ENCODE results near the gene LASP1.
"Not testable (repeated sequence)": the region's sequence is repeated elsewhere in the genome, so short reads cannot be mapped to it uniquely, and the experiment has no call there.

Gene LASP1

DNA sequence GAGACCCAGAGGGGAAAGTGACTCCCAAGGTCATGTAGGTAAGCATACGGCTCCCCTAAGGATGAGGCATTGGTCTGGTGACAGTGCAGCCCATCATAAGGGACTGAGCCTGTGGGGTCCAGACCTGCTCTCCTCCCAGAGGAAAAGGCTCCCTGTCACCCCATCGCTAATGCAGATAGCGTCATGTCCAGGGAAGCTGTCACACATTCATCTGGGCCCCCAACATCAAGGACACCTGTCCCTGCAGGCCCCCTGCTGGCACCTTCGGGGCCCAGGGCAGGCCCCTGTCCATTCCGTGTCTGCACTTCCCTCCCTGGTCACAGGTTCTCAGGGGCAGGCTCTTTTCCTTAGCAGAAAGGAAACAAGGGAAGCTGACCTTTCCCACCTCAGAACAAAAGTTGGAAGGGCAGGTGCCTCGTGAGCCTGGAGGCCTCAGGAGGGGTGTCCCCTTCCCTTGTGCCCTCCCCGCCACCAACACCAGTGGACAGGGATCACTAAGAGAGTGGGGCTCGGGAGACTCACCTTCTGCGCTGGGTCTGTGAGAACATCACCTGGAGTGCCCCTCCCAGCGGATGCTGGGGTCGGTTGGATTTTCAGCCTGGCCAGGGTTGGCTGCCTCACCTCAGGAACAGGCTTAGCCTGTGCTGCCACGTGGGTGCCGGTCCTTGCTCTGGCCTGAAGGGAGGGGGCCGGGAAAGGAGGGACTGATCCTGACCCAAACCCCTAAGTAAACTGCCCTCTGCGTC, 38.2 kb downstream of the LASP1 start:
- DNase-seq (ENCODE audit: low read depth in 2 of 2): no peak

DNA sequence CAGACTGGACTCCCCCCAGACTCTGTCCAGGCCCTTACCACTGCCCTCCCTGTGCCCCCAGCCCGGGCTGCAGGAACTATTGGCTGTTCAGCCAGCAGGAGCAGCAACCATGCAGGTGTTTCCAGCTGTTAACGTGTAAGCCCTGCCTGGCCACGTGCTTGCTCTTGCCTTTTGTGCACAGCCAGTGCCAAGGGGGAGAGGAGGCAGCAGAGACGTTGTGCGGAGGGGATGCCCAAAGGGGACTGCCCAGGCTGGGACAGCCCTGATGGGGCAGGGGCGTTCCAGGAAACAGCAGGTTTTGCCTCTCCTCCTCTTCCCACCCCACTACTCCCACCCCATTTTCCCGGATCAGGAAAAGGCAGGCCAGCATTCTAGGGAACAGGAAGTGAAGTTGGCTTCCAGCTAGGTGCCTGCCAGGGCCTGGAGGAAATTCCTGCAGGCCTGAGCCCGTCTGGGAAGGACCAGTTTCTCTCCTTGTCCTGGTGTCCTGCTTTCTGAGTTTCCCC, 38.9 kb downstream of the LASP1 start:
- no peak for DNase-seq (ENCODE audit: low read depth in 2 of 2)

DNA sequence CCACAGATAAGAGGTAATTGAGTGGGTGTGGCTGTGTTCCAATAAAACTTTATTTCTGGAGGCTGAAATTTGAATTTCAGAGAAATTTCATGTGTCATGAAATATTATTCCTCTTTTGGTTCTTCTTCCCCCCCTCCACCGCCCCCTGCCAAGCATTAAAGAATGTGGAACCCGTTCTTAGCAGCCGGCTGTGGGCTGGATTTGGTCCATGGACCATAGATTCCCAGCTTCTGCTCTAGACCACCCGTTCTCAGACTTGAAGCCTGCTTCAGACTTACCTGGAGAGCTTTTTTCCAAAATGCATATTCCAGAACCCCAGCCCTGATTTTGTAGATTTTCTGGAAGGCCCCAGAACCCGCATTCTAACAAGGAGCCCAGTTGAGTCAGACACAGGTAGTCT, 40.5 kb downstream of the LASP1 start:
- DNase-seq (ENCODE audit: low read depth in 2 of 2): no peak

DNA sequence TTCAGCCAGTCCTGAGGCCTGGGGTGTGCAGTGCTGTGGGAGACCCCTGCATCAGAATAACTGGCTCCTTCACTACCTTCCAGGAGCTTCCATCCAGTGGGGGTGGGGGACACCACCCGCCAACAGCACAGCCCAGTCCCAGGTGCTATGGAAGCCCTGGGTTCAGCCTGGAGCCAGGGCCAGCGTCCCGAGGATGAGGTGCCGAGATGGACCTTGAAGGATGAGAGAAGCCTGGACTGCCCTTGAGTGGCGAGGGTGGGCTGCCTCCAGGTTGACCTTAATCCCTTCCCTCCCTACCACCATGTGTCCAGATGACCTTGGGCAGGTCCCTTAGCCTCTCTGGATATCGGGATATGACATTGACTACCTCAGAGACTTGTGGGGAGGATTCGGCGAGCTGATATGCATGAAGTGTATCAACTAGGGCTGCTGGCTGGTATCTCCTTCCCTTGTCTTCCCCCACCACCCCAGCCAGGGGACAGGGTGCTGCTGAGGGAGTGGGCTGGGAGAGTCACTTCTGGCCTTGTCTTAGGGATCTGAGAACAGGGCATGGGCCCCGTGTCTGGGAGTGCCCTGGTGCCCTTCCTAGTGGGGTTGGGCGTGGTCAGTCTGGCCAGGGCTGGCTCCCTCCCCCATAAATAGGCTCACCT, 41.3 kb downstream of the LASP1 start:
- no peak for DNase-seq (ENCODE audit: low read depth in 2 of 2)

DNA sequence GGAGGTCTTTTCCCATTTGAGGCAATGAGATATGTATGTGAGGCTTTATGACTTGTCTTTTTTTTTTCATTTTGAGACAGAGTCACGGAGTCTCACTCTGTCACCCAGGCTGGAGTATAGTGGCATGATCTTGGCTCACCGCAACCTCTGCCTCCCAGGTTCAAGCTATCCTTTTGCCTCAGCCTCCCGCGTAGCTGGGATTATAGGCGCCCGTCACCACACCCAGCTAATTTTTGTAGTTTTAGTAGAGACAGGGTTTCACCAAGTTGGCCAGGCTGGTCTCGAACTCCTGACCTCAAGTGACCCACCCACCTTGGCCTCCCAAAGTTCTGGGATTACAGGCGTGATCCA, 41.8 kb downstream of the LASP1 start:
- DNase-seq (ENCODE audit: low read depth in 2 of 2): not testable (repeated sequence)

DNA sequence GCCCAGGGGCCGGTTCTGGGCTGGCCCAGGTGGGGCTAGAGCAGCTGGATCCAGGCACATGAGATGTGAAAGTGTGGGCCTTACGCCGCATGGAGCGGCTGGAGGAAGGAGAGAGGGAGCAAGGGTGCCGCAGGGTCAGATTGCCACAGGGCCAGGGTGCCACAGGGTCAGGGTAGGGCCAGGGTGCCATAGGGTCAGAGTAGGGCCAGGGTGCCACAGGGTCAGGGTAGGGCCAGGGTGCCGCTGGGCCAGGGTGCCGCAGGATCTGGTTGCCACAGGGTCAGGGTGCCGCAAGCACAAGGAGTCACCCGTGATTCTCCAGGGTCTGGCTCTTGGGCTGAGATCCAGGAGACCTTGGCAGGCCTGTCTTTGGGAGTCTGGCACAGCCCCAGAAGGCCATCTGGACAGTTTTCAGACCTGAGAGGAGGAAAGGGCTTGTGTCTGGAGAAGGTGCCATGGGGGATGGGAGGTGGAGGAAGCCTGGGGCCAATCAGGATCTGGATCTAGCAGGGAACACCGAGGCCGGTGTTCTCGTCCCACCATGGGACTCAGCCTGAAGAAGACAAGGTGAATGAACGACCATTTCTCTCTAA, 42.5 kb downstream of the LASP1 start:
- DNase-seq (ENCODE audit: low read depth in 2 of 2): no peak

DNA sequence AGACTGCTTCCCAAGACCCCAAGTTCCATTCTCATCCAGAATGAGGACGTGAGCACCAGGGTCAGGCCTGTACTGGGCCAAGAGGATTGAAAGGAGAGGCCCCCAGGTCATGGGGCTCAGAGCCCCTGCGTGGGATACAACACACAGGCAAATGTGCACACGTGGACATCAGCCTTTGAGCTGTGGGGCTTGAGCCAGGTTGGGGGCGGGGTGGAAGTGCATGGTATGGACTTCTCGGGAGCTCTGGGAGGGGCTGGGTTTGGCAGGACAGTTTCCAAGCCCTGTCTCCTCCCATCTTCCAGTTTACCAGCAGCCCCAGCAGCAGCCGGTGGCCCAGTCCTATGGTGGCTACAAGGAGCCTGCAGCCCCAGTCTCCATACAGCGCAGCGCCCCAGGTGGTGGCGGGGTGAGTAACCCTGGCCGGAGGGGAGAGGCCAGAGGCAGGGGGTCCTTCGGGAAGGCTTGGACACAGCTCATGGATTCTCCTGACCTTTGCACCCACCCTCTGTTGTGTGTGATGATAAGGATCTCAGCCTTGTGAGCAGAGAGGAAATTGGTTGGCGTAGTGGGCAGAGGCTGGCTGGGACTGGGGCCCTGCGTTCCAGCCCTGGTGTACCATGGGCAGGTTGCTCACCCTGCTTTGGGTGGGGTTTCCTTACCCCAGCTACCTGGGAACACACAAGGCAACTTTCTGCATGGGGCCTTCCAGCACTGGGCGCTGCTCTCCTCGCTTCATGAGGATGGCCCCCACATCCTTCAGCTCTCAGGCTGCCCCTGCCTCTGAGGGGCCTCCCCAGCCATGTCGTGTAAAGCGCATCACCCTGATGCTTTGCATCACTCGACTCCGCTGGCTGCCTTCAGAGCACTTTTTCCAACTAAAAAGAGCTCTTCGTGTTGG, 45.1 kb downstream of the LASP1 start:
- DNase-seq (ENCODE audit: low read depth in 2 of 2): no peak

DNA sequence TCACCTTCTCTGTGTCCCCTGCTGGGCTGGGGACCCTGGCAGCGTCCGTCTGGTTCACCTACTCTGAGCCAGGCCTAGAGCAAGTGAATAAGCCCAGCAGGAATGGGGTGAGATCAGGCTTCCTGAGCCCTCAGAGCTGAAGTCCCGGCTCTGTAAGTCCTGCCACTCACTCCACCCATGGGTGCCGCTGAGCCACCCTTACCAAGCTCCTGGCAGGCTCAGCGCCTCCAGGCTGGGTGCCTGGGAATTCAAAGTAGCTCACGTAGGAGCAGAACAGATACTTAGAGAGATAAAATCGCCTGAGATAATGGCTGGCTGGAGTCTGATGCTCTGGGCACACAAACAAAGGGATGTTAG, 45.8 kb downstream of the LASP1 start:
- no peak for DNase-seq (ENCODE audit: low read depth in 2 of 2)

DNA sequence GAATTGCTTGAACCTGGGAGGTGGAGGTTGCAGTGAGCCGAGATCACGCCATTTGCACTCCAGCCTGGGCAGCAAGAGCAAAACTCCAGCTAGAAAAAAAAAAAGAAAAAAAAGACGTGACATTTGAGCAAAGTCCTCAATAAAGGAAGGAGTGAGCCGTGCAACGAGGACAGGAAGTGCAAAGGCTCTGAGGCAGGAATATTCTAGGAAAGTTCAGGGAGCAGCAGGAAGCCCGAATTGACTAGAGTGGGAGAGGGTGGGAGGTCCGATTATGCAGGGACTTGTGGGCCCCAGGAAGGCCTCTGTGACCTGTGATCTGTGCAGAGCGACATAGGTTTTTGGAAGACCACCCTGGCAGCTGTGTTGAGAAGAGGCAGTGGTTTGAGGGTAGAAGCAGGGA, 46.9 kb downstream of the LASP1 start:
- DNase-seq (ENCODE audit: low read depth in 2 of 2): no peak

DNA sequence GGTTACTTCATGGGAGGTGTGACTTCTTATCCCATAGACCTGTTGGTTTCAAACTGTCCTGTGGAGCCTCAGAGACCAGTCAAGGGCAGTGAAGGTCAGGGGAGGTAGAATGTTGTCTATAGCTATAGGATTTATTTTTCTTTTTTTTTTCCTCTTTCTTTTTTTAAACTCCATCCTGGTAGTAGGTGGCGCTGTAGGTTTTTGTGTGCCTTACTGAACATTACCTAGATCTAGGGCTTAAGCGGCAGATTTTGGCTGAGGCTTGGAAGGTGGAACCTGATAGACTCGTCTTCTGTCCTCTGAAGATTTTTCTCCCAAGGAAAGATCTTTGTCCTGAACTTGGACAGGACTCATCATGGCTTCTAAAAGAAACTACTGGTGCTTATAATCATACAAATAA, 47.4 kb downstream of the LASP1 start:
- DNase-seq (ENCODE audit: low read depth in 2 of 2): no peak

DNA sequence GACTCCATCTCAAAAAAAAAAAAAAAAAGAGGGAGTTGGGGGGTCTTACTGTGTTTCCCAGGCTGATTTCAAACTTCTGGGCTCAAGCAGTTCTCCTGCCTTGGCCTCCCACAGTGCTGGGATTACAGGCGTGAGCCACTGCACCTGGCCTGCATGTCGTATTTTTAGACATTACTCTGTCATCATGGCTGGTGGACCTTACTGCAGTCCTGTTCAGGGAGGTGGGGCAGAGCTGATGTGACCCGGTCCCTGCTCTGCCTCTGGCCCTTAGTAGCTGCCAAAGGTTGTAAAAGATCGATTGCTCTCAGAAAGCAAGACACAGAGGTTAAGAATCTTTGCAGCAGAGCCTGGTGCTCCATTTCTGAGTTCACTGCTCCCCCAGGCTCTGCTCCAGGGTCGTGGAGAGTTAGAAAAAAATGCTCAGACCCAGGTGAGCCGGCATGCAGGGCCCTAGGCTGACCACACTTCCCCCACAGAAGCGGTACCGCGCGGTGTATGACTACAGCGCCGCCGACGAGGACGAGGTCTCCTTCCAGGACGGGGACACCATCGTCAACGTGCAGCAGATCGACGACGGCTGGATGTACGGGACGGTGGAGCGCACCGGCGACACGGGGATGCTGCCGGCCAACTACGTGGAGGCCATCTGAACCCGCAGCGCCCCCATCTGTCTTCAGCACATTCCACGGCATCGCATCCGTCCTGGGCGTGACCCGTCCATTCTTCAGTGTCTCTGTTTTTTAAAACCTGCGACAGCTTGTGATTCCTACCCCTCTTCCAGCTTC, 48.5 kb downstream of the LASP1 start:
- DNase-seq (ENCODE audit: low read depth in 2 of 2): no peak

DNA sequence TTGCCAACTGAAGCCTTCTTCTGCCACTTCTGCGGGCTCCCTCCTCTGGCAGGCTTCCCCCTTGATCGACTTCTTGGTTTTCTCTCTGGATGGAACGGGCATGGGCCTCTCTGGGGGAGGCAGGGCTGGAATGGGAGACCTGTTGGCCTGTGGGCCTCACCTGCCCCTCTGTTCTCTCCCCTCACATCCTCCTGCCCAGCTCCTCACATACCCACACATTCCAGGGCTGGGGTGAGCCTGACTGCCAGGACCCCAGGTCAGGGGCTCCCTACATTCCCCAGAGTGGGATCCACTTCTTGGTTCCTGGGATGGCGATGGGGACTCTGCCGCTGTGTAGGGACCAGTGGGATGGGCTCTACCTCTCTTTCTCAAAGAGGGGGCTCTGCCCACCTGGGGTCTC, 49.1 kb downstream of the LASP1 start:
- DNase-seq (ENCODE audit: low read depth in 2 of 2): no peak

DNA sequence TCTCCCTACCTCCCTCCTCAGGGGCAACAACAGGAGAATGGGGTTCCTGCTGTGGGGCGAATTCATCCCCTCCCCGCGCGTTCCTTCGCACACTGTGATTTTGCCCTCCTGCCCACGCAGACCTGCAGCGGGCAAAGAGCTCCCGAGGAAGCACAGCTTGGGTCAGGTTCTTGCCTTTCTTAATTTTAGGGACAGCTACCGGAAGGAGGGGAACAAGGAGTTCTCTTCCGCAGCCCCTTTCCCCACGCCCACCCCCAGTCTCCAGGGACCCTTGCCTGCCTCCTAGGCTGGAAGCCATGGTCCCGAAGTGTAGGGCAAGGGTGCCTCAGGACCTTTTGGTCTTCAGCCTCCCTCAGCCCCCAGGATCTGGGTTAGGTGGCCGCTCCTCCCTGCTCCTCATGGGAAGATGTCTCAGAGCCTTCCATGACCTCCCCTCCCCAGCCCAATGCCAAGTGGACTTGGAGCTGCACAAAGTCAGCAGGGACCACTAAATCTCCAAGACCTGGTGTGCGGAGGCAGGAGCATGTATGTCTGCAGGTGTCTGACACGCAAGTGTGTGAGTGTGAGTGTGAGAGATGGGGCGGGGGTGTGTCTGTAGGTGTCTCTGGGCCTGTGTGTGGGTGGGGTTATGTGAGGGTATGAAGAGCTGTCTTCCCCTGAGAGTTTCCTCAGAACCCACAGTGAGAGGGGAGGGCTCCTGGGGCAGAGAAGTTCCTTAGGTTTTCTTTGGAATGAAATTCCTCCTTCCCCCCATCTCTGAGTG, 49.6 kb downstream of the LASP1 start:
- DNase-seq (ENCODE audit: low read depth in 2 of 2): no peak

DNA sequence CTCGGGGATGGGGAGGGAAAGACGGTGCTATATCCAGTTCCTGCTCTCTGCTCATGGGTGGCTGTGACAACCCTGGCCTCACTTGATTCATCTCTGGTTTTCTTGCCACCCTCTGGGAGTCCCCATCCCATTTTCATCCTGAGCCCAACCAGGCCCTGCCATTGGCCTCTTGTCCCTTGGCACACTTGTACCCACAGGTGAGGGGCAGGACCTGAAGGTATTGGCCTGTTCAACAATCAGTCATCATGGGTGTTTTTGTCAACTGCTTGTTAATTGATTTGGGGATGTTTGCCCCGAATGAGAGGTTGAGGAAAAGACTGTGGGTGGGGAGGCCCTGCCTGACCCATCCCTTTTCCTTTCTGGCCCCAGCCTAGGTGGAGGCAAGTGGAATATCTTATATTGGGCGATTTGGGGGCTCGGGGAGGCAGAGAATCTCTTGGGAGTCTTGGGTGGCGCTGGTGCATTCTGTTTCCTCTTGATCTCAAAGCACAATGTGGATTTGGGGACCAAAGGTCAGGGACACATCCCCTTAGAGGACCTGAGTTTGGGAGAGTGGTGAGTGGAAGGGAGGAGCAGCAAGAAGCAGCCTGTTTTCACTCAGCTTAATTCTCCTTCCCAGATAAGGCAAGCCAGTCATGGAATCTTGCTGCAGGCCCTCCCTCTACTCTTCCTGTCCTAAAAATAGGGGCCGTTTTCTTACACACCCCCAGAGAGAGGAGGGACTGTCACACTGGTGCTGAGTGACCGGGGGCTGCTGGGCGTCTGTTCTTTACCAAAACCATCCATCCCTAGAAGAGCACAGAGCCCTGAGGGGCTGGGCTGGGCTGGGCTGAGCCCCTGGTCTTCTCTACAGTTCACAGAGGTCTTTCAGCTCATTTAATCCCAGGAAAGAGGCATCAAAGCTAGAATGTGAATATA, 50.8 kb downstream of the LASP1 start:
- DNase-seq (ENCODE audit: low read depth in 2 of 2): no peak

DNA sequence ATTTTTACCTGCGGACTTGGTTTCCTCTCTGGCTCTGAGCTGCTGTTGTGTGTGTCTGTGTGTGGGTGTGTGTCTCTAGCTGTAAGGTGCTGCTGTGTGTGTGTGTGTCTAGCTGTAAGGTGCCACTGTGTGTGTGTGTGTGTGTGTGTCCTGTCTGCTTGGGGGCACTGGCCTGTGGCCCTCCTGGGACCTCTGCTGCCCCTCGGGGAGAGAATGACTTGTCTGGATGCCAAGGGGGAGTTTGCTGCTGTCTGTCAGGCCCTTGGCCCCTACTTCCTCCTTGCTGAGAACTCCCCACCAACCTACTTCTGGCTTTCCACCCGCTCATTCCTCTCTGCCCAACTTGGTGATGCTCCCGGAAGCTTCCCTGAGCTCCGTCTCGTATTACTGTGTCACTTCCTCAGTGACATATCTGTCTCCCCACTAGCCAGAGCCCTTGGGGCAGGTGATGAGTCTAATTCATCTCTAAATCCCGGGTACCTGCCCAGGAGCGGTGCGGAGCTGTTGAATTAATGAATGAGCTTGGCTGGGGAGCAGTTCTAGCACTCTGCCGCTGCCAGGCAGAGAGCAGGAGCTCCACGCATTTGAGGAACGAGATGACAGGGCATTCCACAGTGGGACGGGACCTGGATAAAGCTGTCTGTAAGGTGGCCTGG, 52.0 kb downstream of the LASP1 start:
- no peak for DNase-seq (ENCODE audit: low read depth in 2 of 2)

DNA sequence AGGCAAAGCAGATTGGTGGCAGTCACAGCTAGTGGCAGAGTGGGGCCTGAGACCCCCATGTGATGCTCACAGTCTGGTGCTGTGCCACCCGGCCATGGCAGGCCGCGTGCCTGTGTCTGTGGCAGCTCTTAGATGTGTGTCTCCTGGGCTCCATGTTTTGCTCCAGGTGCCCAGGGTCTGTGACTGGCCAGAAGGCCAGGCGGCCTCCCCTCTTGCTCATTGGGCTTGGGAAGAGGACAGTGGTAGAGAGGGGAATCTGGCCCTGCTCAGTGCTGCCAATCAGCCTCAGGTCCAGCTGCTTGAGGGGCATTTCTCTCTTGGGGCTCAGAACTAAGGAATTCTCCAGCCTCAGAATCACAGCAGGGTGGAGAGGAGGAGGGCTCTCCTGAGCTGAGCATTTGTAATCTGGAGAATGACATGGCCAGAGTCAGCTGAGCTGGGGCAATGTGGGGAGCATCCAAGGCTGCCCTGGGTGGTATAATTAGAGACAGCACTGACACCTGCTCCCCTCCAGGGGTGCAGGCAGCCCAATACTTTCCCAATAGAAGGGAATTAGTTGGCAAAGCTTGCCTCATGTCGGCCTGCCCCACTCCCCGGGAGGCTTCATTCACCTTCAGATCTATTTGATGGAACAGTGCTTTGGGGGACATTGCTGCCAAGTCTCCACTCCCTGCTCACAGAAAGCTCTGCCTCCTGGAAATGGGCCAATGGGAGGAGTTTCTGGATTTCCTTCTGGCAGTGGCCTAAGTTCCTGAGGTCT, 52.9 kb downstream of the LASP1 start:
- peak; percentile 42 to 49 for DNase-seq (ENCODE audit: low read depth in 2 of 2)

DNA sequence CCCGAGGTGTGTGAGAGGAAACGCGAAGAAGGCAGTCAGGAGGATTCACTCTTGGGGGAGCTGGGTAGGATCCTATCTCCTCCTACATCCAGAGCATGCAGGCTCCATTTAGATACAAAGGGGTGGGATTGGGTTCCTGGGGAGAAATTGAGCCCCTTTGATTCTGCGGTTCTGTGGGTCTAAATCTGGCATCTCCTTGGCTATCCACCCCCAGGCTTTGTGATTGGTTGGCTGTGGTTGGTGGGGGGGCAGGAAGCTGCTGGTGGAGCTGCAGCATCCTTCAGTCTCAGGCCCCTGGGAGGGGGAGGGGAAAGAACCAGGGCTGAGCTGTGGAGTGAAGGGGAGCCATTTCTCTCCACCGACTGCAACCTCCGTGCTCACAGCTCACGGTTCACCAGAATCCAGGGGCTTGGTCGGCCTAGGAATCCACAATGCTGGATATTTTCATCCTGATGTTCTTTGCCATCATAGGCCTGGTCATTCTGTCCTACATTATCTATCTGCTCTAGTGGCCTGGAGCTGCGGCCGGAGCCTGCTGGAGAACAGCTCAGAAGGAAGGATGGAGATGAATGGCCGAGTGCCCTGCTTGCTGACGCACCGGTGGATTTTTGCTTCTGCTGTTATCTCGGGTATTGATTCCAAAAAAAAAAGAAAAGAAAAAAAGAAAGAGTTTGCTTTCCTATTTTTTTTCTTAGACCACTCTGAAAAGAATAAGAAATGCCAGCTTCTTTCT, 55.6 kb downstream of the LASP1 start, which contains the start of gene LASP1NB:
TSS of gene LASP1NB (plus strand) at position 352 of the 733 bp plus-strand sequence.
- DNase-seq (ENCODE audit: low read depth in 2 of 2): no peak
